GM21786 (cell line): Measurements from ENCODE around the gene B3GAT1.
"Not testable (repeated sequence)": the region's sequence is repeated elsewhere in the genome, so short reads cannot be mapped to it uniquely, and the experiment has no call there.

ENCODE experiments used
- ATAC-seq: cut with Tn5 transposase; IDR thresholded peaks from one replicate; pipeline ENCODE4 v1.9.1; 2021; ENCODE audit not compliant: unreplicated experiment

The B3GAT1 gene

GRCh38 chr11:134412203-134413042 is at the start of gene B3GAT1:
TSS of gene B3GAT1 (minus strand) at chr11:134412242. CDS start at chr11:134387659, 24,583 bp downstream.
- ATAC-seq = no peak

- no peak for ATAC-seq
Measured at GRCh38 chr11:134461621-134462020, 49.6 kb upstream of the B3GAT1 start.

GRCh38 chr11:134460881-134461280 is 48.8 kb upstream of the B3GAT1 start:
- no peak for ATAC-seq

GRCh38 chr11:134460062-134460561 is 48.1 kb upstream of the B3GAT1 start:
- no peak for ATAC-seq

GRCh38 chr11:134459246-134460061 is 47.4 kb upstream of the B3GAT1 start:
- no peak for ATAC-seq

- ATAC-seq = not testable (repeated sequence)
Measured at GRCh38 chr11:134457411-134458007, 45.5 kb upstream of the B3GAT1 start.

GRCh38 chr11:134455516-134455915 is 43.5 kb upstream of the B3GAT1 start:
- no peak for ATAC-seq

GRCh38 chr11:134454146-134454690 is 42.2 kb upstream of the B3GAT1 start:
- ATAC-seq = no peak

GRCh38 chr11:134453441-134453840 is 41.4 kb upstream of the B3GAT1 start:
- no peak for ATAC-seq

GRCh38 chr11:134452838-134453155 is 40.8 kb upstream of the B3GAT1 start:
- ATAC-seq = no peak

GRCh38 chr11:134452026-134452837 is 40.2 kb upstream of the B3GAT1 start:
- ATAC-seq = no peak

- ATAC-seq = no peak
Measured at GRCh38 chr11:134450186-134450585, 38.1 kb upstream of the B3GAT1 start.

- ATAC-seq = no peak
Measured at GRCh38 chr11:134449713-134450112, 37.7 kb upstream of the B3GAT1 start.

GRCh38 chr11:134449051-134449450 is 37.0 kb upstream of the B3GAT1 start:
- ATAC-seq = no peak

GRCh38 chr11:134447696-134448095 is 35.7 kb upstream of the B3GAT1 start:
- no peak for ATAC-seq

- no peak for ATAC-seq
Measured at GRCh38 chr11:134445601-134446325, 33.7 kb upstream of the B3GAT1 start.

- not testable (repeated sequence) for ATAC-seq
Measured at GRCh38 chr11:134444160-134445108, 32.4 kb upstream of the B3GAT1 start.

GRCh38 chr11:134443246-134443645 is 31.2 kb upstream of the B3GAT1 start:
- no peak for ATAC-seq

- no peak for ATAC-seq
Measured at GRCh38 chr11:134442246-134442645, 30.2 kb upstream of the B3GAT1 start.
